Measurements from ENCODE around the gene SPHK2.
A peak's percentile ranks its signal among the peaks of the same experiment; 100 is the strongest.
"Not testable (repeated sequence)": the region's sequence is repeated elsewhere in the genome, so short reads cannot be mapped to it uniquely, and the experiment has no call there.

SPHK2 gene

DNA sequence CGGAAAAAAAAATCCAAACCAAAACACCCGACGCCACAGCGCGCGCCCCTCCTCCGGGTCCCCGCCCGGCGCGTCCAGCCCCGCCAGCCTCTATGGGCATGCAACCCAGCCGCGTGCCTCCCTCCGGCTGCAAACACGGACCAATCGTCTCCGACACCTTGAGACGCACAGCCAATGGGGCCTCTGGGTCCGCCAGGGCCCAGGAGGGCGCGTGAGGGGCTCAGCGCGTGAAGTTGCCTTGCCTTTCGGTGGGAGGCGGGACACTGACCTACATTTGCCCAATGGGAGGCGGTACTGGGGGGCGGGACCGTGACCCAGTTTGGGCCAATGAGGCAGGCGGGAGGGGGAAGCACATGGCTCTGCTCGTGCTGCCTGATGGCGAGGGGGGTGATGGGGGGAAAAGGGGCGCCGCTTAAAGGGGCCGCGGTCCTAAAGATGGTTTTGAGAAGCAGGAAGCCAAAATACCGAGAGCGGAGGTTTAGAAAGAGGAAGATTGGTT lies 18.2 kb downstream of the SPHK2 start:
- DNase-seq (ENCODE audit: low read depth): peak; percentile 100

DNA sequence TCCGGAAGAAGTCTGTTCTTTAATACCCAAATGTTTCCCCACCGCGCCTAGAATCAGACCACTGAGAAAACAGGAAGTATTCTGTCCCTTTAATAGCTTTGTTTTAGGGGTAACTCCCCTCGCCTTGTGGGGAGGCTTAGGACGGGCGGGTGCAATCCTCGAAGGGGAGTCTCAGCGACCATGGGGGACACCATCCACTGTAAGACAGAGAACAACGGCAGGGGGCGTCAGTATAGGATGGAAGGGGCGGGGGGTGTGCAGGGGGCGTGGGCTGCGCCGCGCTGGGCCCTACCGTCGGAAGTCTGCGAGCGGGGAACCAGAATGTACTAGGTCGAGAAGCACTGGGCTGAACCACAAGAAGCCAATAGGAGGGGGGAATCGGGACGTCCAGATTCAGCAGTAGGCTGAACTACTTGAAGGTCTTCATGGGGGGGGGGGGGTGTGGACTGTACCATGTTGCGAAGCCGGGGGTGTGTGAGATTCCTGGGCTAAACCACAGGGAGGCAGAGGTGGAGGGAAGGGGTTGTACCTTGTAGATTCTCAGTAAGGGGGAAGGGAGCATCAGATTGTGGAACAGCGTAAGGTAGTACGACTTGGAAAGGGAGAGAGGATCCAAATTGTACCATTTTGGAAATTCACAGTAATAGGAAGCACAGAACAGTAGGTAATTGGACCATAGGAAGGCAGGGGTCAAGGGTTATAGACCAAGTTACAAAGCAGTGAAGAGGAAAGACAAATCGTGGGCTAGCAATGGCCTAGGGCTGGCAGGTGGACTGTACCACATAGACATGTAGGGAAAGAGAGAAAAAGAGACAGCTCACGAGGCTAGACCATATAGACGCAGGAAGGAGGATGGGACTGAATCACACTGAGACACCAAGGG lies 18.9 kb downstream of the SPHK2 start:
- peak; percentile 89 for DNase-seq (ENCODE audit: low read depth)

DNA sequence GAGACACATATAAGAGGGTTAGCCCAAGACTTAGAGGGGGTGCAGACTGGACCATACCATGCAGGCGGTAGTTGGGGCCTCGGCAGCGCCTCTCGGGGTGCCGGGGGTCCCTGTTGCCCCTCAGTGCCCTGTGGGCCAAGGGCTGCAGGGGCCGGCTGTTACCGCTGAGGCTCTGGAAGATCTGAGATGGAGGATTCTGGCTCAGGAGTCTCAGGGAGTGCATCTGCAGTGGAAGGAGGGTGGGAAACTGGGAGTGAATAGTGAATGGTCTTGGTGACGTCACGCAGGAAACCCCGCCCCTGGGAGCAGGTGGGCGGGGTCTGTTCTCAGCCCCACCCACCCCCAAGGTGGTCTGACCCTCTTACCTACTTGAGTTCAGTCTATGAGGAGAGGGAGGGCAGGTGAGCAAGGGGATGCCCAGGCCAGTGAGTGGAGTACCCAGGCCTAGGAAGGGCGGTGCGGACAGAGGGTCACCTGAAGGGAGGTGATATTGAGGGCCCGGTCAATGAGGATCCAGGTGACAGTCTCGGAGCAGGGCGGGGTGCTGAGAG lies 19.6 kb downstream of the SPHK2 start:
- no peak for DNase-seq (ENCODE audit: low read depth)

DNA sequence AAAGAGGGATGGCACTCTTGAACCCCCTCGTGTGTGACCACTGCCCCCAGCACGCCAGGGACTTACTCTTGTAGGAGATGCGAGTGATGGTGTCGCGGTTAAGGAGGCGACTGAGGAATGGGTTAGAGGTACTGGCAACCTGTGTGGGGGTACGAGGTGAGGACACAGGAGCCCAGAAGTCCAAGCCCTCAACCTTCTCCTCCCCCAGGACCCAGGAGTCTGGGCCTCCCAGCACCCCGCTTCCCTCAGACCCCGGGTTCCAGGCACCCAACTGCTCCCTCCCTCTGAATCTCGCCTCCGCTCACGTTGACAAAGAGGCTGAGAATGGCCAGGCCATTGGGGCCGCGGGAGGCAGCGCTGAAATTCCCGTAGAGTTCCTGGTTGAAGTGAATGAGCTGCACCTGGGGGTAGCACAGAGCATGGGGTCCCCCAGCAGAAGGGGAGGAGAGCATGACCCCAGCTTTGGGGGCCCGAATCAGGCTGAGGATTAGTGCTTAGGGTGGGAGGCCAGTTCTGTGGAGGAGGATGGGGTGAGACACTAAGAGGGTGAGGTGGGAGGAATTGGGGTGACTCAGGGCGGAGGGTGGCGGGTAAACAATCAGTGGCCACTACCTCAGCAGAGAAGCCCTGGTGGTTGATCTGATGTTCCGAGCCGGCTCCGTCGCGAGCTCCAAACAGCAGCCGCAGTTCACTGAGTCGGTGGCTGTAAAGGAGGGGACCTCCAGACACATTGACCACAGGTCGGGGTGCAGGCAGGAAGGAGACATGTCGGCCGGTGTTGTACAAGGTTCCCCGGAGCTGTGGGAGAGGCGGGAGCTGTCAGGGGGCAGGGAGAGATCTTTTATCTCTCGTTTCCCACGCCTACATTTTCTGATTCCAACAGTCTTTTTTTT lies 20.4 kb downstream of the SPHK2 start:
- no peak for DNase-seq (ENCODE audit: low read depth)

DNA sequence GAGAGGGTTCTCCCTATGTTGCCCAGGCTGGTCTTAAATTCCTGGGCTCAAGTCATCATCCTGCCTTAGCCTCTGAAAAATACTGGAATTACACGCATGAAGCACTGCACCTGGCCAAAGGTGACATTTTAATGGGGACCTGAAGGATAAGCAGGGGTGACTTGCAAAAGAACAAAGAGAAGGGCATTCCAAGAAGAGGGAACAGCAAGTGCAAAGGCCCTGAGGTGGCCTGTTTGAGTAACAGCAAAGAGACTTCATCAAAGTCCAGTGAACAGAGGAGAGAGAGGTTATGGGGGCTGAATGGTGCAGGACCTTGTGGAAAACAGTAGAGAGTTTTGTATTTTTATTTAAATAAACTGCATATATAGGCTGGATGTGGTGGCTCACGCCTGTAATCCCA lies 22.5 kb downstream of the SPHK2 start:
- DNase-seq (ENCODE audit: low read depth): no peak

DNA sequence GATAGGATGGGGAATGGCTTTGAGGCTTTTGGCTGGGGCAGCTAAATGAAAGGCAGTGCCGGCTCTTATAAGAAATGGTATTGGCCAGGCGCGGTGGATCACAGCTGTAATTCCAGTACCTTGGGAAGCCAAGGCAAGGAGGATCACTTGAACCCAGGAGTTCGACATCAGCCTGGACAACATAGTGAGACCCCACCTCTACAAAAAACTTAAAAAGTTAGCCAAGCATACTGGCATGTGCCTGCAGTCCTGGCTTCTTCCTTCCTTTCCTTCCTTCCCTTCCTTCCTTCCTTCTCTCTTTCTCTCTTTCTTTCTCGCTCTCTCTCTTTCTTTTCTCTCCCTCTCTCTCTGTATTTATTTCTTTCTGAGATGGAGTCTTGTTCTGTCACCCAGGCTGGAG lies 23.6 kb downstream of the SPHK2 start:
- DNase-seq (ENCODE audit: low read depth): no peak

DNA sequence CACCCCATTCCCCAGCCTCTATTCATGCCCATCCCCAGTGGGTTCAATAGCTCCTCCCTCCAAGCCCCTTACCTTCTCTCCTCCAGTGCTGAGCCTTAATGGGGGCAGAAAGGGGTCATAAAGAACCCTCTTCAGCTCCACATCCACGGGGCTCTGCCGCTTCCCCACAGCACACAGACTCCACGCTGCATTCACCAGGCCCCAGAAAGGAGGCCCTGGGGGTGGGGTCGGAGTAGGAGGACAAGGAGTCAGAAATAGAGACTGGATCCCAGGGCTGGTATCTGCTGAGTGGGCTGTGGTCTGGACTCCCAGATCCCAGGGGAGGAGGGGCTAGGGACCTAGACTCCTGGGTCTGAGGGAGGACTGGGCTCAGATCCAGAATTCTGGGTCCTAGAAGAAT lies 25.0 kb downstream of the SPHK2 start:
- no peak for DNase-seq (ENCODE audit: low read depth)

DNA sequence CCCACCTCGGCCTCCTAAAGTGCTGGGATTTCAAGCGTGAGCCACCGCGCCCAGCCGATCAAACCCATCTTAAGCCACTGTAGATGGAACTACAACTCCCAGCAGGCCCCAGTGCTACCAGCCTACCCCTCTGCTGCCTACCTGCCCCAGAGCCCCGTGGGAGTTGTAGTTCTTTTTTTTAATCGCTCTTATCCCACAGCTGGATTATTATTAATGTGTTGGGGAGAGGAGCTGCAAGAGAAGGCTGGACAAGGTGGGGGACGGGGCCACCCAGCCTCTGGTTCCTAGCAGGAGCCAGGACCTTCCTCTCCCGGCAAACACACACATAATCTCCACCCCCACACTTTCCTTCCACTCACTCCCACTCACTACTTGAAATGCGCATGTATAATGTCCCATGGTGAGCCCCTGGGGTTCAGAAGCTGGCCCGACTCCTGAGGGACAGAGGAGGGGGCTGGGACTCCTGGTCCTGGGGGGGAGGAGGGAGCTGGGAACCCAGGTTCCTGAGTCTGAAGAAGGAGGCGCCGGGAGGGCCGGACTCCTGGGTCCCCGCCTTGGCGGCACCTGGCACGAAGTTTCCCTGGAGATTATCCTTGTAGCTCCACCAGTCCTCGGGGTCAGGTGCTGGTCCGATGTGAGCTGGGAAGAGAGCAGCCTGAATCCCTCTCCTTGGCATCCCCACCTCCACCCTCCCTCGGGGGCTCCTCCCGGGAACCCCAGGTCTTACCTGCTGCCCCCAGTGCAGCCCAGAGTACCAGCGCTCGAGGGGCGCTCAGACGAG lies 25.7 kb downstream of the SPHK2 start:
- peak; percentile 54 for DNase-seq (ENCODE audit: low read depth)

DNA sequence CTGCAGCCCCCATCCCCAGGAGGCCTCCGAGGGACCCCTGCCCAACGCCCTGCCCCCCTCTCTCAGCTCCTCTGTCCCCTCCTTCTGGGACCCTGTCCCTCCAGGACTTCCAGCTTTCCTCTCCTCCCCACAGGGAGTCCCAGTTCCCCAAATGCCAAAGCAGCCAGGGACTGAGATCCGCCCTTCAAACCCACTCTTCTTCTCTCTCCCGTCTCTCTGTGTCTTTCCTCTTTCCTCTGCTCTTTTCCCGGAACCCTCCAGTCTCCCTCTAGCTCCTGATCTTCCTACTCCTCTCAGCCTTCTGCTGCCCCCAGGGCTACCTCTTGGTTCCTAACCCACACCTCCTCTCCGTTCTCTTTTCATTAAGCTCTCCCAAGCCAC lies 26.3 kb downstream of the SPHK2 start:
- no peak for DNase-seq (ENCODE audit: low read depth)

DNA sequence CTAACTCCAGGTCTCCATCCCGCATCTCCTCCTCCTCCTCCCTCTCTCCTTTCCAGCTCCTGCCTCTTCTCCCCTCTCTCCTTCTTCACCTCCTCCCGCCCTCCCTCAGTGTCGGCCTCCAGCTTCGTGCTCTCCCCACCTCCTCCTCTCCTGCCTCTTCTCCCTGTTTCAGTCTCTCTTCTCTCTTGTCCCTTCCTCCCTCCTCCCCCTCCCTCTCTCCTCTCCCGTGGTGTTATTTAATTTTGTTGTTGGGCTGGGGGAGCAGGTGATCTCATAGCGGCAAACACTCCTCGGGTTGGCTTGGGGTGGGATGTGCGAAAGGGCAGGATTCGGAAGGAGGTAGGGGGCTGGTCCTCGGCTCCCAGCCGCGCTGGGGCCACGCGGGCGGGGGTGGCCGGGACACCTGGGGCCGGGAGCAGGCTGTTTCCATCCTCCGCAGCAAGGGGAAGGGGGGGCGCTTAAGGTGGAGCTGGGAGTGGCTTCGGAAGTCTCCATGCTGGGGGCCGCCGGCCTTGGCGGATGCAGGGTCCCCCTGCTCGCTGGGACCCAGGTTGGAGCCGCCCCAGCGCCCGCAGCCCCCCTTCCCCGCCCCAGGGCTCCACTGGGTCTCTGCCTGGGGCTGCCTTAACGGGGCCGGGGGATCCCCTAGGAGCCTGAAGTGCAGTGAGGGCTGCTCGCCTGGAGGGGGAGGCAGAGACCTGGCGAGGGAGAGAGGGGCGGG lies 26.9 kb downstream of the SPHK2 start, which contains the start of gene CA11:
Gene CA11 (minus strand): TSS at position 187 of the 721 bp plus-strand sequence. CDS start 555 bp downstream, outside the sequence.
- DNase-seq (ENCODE audit: low read depth): peak; percentile 66

DNA sequence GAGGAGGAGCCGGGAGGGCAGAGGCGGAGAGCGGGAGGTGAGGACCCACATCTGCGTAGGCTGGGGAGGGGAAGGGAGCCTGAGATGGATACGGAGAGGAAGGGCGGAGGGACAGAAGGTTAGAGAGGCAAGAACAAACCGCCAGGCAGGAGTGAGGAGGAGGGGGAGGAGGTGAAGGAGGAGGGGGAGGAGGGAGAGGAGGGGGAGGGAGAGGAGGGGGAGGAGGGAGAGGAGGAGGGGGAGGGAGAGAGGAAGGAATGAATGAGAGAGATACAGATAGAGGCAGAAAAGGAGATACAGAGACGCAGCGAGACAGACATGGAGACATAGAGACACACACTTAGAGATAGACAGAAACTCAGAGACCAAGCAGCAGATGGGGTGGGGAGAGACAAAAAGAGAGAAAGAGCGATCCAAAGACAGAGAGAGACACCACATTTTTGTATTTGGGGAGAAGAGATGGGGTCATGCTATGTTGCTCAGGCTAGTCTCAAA lies 27.5 kb downstream of the SPHK2 start:
- DNase-seq (ENCODE audit: low read depth): no peak

DNA sequence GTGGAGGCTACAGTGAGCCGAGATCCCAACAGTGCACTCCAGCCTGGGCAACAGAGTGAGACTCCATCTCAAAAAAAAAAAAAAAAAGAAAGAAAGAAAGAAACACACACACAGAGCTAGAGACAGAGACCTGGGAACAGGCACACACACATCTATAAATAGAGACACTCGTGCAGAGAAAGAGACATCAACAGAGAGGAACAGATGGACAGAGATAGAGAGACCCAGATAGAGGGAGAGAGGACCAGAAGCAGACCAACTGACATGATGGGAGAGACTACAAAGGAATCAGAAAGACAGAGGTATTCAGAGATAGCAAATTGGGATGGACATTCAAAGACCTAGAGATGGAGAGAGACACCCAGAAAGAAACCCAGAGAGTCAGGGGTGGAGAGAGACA lies 28.8 kb downstream of the SPHK2 start:
- DNase-seq (ENCODE audit: low read depth): no peak

DNA sequence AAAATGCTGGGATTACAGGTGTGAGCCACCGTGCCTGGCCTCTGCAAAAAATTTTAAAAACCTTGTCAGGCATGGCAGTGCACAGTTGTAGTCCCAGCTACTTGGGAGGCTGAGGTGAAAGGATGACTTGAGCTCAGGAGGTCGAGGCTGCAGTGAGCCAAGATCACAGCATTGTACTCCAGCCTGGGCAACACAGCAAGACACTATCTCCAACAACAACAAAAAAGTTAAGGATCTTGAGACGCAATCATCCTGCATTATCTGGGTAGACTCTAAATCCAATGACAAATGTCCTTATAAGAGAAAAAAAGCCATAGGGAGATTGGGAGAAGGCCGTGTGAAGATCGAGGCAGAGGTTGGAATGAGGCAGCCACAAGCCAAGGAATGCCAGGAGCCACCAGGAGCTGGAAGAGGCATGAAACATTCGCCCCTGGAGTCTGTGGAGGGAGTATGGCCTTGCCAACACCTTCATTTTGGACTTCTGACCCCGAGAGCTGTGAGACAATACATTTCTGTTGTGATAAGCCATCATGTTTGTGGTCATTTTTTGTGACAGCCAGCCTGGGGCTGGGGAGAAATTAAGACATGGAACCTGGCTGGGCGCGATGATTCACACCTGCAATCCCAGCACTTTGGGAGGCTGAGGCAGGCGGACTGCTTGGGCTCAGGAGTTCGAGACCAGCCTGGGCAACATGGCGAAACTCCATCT lies 31.8 kb downstream of the SPHK2 start:
- no peak for DNase-seq (ENCODE audit: low read depth)

DNA sequence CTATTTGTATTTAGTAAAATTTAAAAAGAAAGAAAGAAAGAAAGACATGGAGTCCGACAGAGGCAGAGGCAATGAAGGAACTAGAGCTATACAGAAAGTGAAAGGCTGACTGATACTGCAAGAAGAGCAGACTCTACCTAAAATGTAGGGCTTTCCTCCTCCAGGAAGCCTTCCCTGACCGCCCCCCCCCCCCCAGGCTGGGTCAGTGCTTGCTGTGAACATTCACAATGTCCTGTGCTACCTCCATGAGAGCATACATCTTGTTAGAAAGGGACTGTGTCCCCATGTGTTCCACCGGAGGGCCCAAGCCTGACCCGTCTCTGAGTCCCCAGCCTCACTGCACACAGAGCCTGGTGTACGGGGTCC lies 32.4 kb downstream of the SPHK2 start:
- no peak for DNase-seq (ENCODE audit: low read depth)

DNA sequence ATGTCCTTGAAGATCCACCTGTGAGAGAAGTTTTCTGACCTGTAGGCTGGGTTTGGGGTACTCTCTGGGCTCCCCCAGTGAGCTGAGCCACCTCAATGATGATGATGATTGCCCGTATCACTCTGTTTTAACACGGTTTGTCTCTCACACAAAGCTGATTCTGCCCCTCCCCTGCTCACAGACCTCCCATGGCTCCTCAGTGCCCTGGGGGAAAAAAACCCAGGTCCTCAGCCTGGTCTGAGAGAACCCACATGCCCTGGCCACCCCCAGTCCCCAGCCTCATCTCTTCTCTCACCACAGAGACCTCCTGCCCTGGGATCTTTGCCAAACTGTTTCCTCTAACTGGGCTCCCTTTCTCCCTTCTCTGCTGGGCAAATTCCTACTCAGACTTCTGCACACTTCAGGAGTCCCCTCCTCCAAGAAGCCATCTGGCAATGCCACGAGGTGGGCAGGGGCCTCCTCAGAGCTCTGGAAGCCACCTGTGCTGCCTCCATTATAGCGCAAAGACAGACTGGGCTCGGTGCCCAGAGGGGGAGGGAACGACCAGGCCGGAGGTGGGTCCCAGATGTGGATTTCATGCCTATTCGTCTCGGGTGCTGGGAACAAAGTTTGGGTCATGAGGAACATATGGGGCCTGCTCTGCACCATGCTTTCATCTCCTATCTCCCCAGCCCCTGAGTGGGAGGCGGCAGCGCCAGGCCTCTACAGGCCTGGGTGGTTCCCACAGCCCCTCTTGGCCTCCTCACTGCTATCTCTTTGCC lies 35.2 kb downstream of the SPHK2 start:
- no peak for DNase-seq (ENCODE audit: low read depth)

DNA sequence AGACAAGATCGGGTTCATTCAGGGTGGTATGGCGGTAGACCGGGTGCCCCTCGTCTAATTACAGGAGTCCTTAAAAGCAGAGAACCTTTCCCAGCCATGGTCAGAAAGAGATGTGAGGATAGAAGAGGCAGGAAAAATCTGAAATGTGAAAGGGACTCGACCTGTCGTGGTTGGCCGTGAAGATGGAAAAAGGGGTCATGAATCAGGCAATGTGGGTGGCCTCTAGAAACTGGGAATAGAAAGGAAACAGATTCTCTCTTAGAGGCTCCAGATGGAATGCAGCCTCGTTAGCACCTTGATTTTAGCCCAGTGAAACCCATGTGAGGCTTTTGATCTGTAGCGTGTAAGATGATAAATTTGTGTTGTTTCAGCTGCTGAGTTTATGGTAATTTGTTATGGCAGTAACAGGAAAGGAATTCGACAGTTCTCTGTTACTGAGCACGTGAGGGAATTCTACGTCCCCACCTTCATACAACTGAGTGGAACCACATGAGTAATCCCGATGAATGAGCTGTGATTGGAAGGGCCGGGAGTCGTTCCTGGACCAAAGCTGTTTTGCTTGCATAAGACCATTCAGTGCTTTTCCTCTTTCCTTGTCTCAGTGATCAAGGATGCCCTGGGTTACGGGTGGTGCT lies 37.7 kb downstream of the SPHK2 start:
- DNase-seq (ENCODE audit: low read depth): peak; percentile 83

DNA sequence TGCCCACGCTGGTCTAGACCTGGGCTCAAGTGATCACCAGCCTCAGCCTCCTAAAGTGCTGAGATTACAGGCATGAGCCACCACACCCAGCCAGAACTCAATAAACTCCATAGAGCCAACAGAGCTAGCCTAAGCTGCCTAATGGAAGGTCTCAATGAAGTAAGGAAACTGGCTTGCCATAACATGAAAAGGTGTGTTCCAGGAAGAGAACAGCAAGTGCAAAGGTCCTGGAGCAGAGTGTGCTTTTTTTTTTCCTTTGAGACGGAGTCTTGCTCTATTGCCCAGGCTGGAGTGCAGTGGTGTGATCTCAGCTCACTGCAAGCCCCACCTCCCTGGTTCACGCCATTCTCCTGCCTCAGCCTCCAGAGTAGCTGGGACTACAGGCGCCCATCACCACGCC lies 38.5 kb downstream of the SPHK2 start:
- not testable (repeated sequence) for DNase-seq (ENCODE audit: low read depth)

DNA sequence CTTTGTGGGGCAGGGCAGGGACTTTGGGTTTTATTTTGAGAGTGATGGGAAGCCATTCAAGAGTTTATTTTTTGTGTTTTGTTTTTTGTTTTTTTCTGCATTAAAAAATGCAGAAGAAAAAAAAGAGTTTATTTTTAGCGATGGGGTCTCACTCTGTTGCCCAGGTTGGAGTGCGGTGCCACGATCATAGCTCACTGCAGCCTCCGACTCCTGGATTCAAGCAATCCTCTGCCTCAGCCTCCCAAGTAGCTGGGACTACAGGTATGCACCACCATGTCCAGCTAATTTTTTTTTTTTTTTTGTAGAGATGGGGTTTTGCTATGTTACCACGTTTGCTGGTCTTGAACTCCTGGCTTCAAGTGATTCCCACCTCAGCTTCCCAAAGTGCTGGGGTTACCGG lies 39.2 kb downstream of the SPHK2 start:
- DNase-seq (ENCODE audit: low read depth): no peak

DNA sequence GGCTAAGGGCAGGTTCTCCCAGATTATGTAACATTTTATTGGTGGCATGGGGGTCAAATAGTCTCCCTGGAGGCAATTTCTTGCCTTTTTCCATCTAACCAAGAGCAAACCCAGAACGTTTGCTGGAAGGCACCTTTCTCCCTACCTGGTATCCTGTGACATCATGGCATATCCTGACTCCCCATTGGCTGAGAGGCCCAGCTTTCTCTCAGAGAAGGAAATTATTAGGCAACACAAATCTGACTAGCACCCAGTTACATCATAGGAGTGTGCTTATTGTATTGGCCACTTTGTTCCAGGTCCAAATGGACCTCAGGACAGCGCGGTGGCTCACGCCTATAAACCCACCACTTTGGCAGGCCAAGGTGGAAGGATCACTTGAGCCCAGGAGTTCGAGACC lies 40.5 kb downstream of the SPHK2 start:
- DNase-seq (ENCODE audit: low read depth): no peak
